ENCODE measurements around the gene GNAO1. TPM values are rescaled to one million over a fixed set of nuclear protein-coding genes. Genes with fewer than 3 reads are reported as not detected.

Gene GNAO1
- total and polyA plus RNA-seq, 8 donors: 1.2 to 13.4 (median 4.8) TPM

GRCh38 chr16:56263711-56264608, 72.7 kb downstream of the GNAO1 start:
- TF ChIP-seq, protein P1, sequence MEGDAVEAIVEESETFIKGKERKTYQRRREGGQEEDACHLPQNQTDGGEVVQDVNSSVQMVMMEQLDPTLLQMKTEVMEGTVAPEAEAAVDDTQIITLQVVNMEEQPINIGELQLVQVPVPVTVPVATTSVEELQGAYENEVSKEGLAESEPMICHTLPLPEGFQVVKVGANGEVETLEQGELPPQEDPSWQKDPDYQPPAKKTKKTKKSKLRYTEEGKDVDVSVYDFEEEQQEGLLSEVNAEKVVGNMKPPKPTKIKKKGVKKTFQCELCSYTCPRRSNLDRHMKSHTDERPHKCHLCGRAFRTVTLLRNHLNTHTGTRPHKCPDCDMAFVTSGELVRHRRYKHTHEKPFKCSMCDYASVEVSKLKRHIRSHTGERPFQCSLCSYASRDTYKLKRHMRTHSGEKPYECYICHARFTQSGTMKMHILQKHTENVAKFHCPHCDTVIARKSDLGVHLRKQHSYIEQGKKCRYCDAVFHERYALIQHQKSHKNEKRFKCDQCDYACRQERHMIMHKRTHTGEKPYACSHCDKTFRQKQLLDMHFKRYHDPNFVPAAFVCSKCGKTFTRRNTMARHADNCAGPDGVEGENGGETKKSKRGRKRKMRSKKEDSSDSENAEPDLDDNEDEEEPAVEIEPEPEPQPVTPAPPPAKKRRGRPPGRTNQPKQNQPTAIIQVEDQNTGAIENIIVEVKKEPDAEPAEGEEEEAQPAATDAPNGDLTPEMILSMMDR (IDR thresholded peaks at IDR 0.05): no peak
- Histone ChIP-seq H3K27me3 (no peaks in the 10 kb centered on the region), H3K9me3 (no peaks in the 10 kb centered on the region), H3K4me1 (no peaks in the 10 kb centered on the region), H3K27ac (no peak overlapping the region), H3K4me3 (no peak overlapping the region), H3K36me3 (no peaks in the 10 kb centered on the region)
- FAIRE-seq (no peak), DNase-seq (no peak), ATAC-seq (peak in 2 of 4 donors; percentile 26 to 49)
- intact Hi-C loops (cut with DNase I): no loop called here
- 63 to 65% methylated on average over 11 of the region's 11 CpGs for WGBS, 2 donors

GRCh38 chr16:56264609-56264972, 73.3 kb downstream of the GNAO1 start:
- H3K4me3 ChIP-seq: no peak overlapping the region
- H3K9me3 ChIP-seq: no peaks in the 10 kb centered on the region
- intact Hi-C loops (cut with DNase I): no loop called here
- TF ChIP-seq, protein P1 (IDR thresholded peaks at IDR 0.05): no peak
- H3K36me3 ChIP-seq: no peaks in the 10 kb centered on the region
- no peak for DNase-seq
- H3K27ac ChIP-seq: no peak overlapping the region
- peak; percentile 63 for FAIRE-seq
- ATAC-seq: no peak
- 84% methylated on average over 2 of the region's 2 CpGs for WGBS, 2 donors
- H3K4me1 ChIP-seq: no peaks in the 10 kb centered on the region
- H3K27me3 ChIP-seq: no peaks in the 10 kb centered on the region

DNA sequence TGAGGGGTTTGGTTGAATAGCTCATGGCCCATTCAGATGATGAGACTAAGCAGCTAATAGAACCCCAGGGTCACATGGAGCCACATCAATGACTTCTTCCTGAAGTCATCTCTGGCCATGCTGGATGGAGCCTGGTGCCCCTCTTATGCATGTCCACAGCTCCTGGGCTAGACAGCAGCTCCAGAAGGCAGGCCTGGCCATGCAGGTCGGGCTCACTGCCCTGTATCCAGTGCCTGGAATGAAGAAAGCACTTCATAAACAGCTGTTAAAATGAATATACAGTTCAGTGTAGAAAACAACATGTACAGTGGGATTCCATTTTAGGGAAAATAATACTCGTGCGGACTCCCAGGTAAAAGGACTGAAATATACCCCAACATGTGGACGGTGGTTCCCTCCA, 73.9 kb downstream of the GNAO1 start:
- FAIRE-seq (no peak), ATAC-seq (no peak), DNase-seq (no peak)
- Histone ChIP-seq H3K27me3 (no peaks in the 10 kb centered on the region), H3K9me3 (no peaks in the 10 kb centered on the region), H3K4me1 (no peaks in the 10 kb centered on the region), H3K4me3 (no peak overlapping the region), H3K27ac (no peak overlapping the region), H3K36me3 (no peaks in the 10 kb centered on the region)
- intact Hi-C loops (cut with DNase I): no loop called here
- WGBS, 2 donors: 91 to 98% methylated on average over 4 of the region's 4 CpGs
- TF ChIP-seq, protein P1 (IDR thresholded peaks at IDR 0.05): no peak

- intact Hi-C loops (cut with DNase I): no loop called here
- 91 to 96% methylated on average over 3 of the region's 3 CpGs for WGBS, 2 donors
- TF ChIP-seq, protein P1 (IDR thresholded peaks at IDR 0.05): no peak
- H3K27ac ChIP-seq: no peak overlapping the region
- DNase-seq: no peak
- no peaks in the 10 kb centered on the region for H3K36me3 ChIP-seq
- no peak overlapping the region for H3K4me3 ChIP-seq
- ATAC-seq: no peak
- FAIRE-seq: no peak
- H3K4me1 ChIP-seq: no peaks in the 10 kb centered on the region
- no peaks in the 10 kb centered on the region for H3K27me3 ChIP-seq
- no peaks in the 10 kb centered on the region for H3K9me3 ChIP-seq
Measured at GRCh38 chr16:56265746-56266145, 74.5 kb downstream of the GNAO1 start.
